ENCODE results near the gene ANO9.

DNA sequence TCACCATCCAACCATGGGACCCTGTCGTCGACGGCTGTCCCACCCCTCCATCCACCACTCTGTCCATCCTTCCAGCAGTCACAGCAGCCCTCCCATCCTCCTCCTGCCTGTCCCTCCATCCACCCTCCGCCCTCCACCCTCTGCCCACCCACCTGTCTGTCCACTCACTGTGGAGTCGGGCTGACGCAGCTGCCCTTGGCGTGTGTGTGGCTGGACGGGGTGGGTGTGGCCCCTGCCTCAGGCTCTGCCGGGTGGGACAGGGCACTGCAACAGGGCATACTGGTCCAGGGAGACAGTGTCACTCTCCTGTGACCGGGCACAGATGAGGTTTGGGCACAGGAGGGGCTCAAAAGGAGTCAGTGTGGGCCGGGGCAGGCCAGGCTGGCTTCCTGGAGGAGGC, 45.9 kb downstream of the ANO9 start:
- TF ChIP-seq CTCF (conservative IDR thresholded peaks at IDR 0.05 in 1 of 2, IDR thresholded peaks at IDR 0.05 in 1 of 2; ENCODE audit: extremely low read depth in 1 of 2, insufficient read depth in 1 of 2, low read depth in 1 of 2, low read length in 2 of 2) (no peak), EZH2 (IDR thresholded peaks at IDR 0.05; ENCODE audit: borderline replicate concordance, low read length) (no peak)

Measured in mammary epithelial cell (primary cell).